GM23338 (cell line): ENCODE results near the gene S100PBP. TPM values are rescaled to one million over a fixed set of nuclear protein-coding genes. Genes with fewer than 3 reads are reported as not detected.

Experiments
- ATAC-seq: fragments of 200-7000 bp; cut with Tn5 transposase; 3 replicates; pipeline ENCODE4 v1.9.1; 2020
- DNase-seq: peaks from one replicate; pipeline ENCODE4 v3.0.0-alpha.2; 2015; ENCODE audit warnings: low spot score
- H2AFZ ChIP-seq: fragments of 200-600 bp; sonication (generic); 2 replicates; pipeline ENCODE4 v1.8.0; 2016; ENCODE audit warnings: antibody characterized with exemption, mild to moderate bottlenecking, moderate library complexity
- H3F3A ChIP-seq: fragments of 200-600 bp; sonication (generic); replicated peaks from 2 replicates; pipeline ENCODE4 v1.8.0; 2017; ENCODE audit warnings: antibody characterized with exemption, mixed run types, low read depth
- H3K27ac ChIP-seq: fragments of 200-600 bp; sonication (generic); 2 replicates; pipeline ENCODE4 v1.6.1; 2016; ENCODE audit warnings: low read depth
- H3K27me3 ChIP-seq: fragments of 200-600 bp; sonication (generic); 2 replicates; pipeline ENCODE4 v1.8.0; 2016; ENCODE audit warnings: mild to moderate bottlenecking, mixed run types, moderate library complexity; ENCODE audit not compliant: insufficient read depth
- H3K36me3 ChIP-seq: fragments of 200-600 bp; sonication (generic); 2 replicates; pipeline ENCODE4 v1.8.0; 2016; ENCODE audit warnings: mild to moderate bottlenecking; ENCODE audit not compliant: insufficient read depth
- H3K4me1 ChIP-seq: fragments of 200-600 bp; sonication (generic); 2 replicates; pipeline ENCODE4 v1.8.0; 2016; ENCODE audit warnings: mild to moderate bottlenecking, moderate library complexity; ENCODE audit not compliant: insufficient read depth
- H3K4me2 ChIP-seq: fragments of 200-600 bp; sonication (generic); 2 replicates; pipeline ENCODE4 v1.7.1; 2017; ENCODE audit warnings: mixed run types
- H3K4me3 ChIP-seq: fragments of 200-600 bp; sonication (generic); 2 replicates; pipeline ENCODE4 v1.6.1; 2016; ENCODE audit warnings: mixed run types
- H3K79me2 ChIP-seq: fragments of 200-600 bp; sonication (generic); replicated peaks from 2 replicates; pipeline ENCODE4 v1.8.0; 2017; ENCODE audit warnings: mild to moderate bottlenecking; ENCODE audit not compliant: insufficient read depth
- H3K9me2 ChIP-seq: fragments of 200-600 bp; sonication (generic); 2 replicates; pipeline ENCODE4 v1.8.0; 2017; ENCODE audit not compliant: insufficient read depth
- H4K20me1 ChIP-seq: fragments of 200-600 bp; sonication (generic); replicated peaks from 2 replicates; pipeline ENCODE4 v1.8.0; 2017; ENCODE audit warnings: mild to moderate bottlenecking; ENCODE audit not compliant: insufficient read depth
- H3K27ac Mint-ChIP-seq: 2 replicates; pipeline ENCODE4 v1.8.0; 2020; ENCODE audit warnings: inconsistent platforms, mild to moderate bottlenecking, moderate library complexity, mixed read lengths
- H3K27me3 Mint-ChIP-seq: 3 replicates; pipeline ENCODE4 v1.8.0; 2022; ENCODE audit warnings: low read depth, mild to moderate bottlenecking, moderate library complexity, mixed read lengths, inconsistent platforms; ENCODE audit not compliant: insufficient read depth, poor library complexity
- H3K36me3 Mint-ChIP-seq: 3 replicates; pipeline ENCODE4 v1.8.0; 2021; ENCODE audit warnings: low read depth, mild to moderate bottlenecking, inconsistent platforms, moderate library complexity, mixed read lengths
- H3K4me1 Mint-ChIP-seq: 3 replicates; pipeline ENCODE4 v1.8.0; 2020; ENCODE audit warnings: mild to moderate bottlenecking, inconsistent platforms, mixed read lengths
- H3K4me3 Mint-ChIP-seq: 3 replicates; pipeline ENCODE4 v1.8.0; 2021; ENCODE audit warnings: moderate library complexity, mild to moderate bottlenecking, inconsistent platforms, mixed read lengths
- H3K9me3 Mint-ChIP-seq: 3 replicates; pipeline ENCODE4 v1.8.0; 2020; ENCODE audit warnings: moderate library complexity, mild to moderate bottlenecking, inconsistent platforms, mixed read lengths
- EZH2phosphoT487 ChIP-seq: fragments of 200-600 bp; sonication (generic); IDR thresholded peaks from one replicate; pipeline ENCODE4 v1.8.1; 2018; ENCODE audit warnings: antibody characterized with exemption; ENCODE audit not compliant: unreplicated experiment
- NANOG ChIP-seq: IDR thresholded peaks from 2 replicates; pipeline ENCODE4 v1.6.1; 2016; ENCODE audit warnings: antibody characterized with exemption, borderline replicate concordance
- ZNF331 ChIP-seq: fragments of 250-450 bp; sonication (Bioruptor Pico); IDR thresholded peaks from 2 replicates; pipeline ENCODE4 v1.5.0; 2020; ENCODE audit warnings: low read depth, mild to moderate bottlenecking, moderate library complexity
- polyA plus RNA-seq: library from polyadenylated mRNA; unstranded; fragments of >200 nt; fragmentation: Nextera tagmentation; extraction: Ambion mirVana; gene quantifications from 2 replicates; pipeline ENCODE4 v1.2.1, GENCODE V29; 2016
- total RNA-seq: library from RNA; depleted of rRNA; stranded (reverse); fragments of >200 nt; shearing (Covaris generic); gene quantifications from 2 replicates; pipeline ENCODE4 v1.2.3, GENCODE V29; 2014
- TF ChIP-seq, protein P1 (sequence below): fragments of 250-450 bp; sonication (Bioruptor Pico); IDR thresholded peaks from 2 replicates; pipeline ENCODE4 v1.5.0; 2020; ENCODE audit warnings: mild to moderate bottlenecking, moderate library complexity
- TF ChIP-seq, protein P2 (sequence below): IDR thresholded peaks from 2 replicates; pipeline ENCODE4 v1.6.1; 2016; ENCODE audit warnings: antibody characterized with exemption

Gene S100PBP
- total and polyA plus RNA-seq, 2 experiments from 2014 or later: 30.6 to 65.2 TPM

DNA sequence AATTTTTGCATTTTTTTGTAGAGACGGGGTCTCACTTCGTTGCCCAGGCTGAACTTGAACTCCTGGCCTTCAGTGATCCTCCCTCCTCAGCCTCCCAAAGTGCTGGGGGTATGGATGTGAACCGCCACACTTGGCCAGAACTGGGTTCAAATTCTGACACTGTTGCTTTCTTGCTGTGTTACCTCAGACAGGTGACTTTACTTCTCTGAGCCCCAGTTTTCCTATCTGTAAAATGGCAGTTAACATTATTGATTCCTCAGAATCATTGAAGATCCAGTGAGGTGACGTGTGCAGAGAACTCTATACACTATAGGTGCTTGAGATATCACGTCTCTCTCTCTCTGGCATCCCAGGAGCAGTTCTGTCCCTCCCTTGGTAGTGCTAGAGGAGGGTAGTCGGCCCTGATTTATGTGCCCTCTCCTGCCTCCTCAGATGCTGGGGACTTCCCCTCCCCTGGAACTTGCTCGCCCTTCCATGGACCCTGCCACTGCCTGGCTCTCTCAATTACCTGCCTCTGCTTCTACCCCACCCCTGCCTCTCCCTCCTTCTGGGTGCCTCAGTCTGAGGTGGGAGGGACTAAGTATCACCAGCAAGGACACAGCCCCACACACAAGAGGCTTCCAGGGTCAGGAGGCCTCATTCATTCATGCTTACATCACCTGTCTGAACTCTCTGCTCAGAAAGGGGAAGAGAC is 66.0 kb downstream of the S100PBP start:
- H3K4me2 ChIP-seq: no peak overlapping the region
- H4K20me1 ChIP-seq: peaks cover 6% of the 10 kb centered on the region; the same call in 1 of the 2 replicates
- no peaks in the 10 kb centered on the region for H3K9me2 ChIP-seq
- H2AFZ ChIP-seq: no peak overlapping the region
- no peak overlapping the region for H3K4me3 ChIP-seq
- TF ChIP-seq NANOG (no peak), EZH2phosphoT487 (no peak), ZNF331 (CRISPR knock-in tag) (no peak)
- TF ChIP-seq, protein P1, sequence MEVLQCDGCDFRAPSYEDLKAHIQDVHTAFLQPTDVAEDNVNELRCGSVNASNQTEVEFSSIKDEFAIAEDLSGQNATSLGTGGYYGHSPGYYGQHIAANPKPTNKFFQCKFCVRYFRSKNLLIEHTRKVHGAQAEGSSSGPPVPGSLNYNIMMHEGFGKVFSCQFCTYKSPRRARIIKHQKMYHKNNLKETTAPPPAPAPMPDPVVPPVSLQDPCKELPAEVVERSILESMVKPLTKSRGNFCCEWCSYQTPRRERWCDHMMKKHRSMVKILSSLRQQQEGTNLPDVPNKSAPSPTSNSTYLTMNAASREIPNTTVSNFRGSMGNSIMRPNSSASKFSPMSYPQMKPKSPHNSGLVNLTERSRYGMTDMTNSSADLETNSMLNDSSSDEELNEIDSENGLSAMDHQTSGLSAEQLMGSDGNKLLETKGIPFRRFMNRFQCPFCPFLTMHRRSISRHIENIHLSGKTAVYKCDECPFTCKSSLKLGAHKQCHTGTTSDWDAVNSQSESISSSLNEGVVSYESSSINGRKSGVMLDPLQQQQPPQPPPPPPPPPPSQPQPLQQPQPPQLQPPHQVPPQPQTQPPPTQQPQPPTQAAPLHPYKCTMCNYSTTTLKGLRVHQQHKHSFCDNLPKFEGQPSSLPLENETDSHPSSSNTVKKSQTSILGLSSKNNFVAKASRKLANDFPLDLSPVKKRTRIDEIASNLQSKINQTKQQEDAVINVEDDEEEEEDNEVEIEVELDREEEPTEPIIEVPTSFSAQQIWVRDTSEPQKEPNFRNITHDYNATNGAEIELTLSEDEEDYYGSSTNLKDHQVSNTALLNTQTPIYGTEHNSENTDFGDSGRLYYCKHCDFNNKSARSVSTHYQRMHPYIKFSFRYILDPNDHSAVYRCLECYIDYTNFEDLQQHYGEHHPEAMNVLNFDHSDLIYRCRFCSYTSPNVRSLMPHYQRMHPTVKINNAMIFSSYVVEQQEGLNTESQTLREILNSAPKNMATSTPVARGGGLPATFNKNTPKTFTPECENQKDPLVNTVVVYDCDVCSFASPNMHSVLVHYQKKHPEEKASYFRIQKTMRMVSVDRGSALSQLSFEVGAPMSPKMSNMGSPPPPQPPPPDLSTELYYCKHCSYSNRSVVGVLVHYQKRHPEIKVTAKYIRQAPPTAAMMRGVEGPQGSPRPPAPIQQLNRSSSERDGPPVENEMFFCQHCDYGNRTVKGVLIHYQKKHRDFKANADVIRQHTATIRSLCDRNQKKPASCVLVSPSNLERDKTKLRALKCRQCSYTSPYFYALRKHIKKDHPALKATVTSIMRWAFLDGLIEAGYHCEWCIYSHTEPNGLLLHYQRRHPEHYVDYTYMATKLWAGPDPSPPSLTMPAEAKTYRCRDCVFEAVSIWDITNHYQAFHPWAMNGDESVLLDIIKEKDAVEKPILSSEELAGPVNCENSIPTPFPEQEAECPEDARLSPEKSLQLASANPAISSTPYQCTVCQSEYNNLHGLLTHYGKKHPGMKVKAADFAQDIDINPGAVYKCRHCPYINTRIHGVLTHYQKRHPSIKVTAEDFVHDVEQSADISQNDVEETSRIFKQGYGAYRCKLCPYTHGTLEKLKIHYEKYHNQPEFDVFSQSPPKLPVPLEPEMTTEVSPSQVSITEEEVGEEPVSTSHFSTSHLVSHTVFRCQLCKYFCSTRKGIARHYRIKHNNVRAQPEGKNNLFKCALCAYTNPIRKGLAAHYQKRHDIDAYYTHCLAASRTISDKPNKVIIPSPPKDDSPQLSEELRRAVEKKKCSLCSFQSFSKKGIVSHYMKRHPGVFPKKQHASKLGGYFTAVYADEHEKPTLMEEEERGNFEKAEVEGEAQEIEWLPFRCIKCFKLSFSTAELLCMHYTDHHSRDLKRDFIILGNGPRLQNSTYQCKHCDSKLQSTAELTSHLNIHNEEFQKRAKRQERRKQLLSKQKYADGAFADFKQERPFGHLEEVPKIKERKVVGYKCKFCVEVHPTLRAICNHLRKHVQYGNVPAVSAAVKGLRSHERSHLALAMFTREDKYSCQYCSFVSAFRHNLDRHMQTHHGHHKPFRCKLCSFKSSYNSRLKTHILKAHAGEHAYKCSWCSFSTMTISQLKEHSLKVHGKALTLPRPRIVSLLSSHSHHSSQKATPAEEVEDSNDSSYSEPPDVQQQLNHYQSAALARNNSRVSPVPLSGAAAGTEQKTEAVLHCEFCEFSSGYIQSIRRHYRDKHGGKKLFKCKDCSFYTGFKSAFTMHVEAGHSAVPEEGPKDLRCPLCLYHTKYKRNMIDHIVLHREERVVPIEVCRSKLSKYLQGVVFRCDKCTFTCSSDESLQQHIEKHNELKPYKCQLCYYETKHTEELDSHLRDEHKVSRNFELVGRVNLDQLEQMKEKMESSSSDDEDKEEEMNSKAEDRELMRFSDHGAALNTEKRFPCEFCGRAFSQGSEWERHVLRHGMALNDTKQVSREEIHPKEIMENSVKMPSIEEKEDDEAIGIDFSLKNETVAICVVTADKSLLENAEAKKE (CRISPR knock-in tag): no peak
- TF ChIP-seq, protein P2, sequence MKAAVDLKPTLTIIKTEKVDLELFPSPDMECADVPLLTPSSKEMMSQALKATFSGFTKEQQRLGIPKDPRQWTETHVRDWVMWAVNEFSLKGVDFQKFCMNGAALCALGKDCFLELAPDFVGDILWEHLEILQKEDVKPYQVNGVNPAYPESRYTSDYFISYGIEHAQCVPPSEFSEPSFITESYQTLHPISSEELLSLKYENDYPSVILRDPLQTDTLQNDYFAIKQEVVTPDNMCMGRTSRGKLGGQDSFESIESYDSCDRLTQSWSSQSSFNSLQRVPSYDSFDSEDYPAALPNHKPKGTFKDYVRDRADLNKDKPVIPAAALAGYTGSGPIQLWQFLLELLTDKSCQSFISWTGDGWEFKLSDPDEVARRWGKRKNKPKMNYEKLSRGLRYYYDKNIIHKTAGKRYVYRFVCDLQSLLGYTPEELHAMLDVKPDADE: no peak
- DNase-seq (no peak), ATAC-seq (no peak)
- no peaks in the 10 kb centered on the region; the same call in 2 of the 3 replicates for H3K36me3 Mint-ChIP-seq
- H3K4me1 Mint-ChIP-seq: peaks cover 20% of the 10 kb centered on the region
- H3K27ac ChIP-seq: no peak overlapping the region
- H3K4me1 ChIP-seq: peaks cover 15% of the 10 kb centered on the region
- no peaks in the 10 kb centered on the region for H3K79me2 ChIP-seq
- no peak overlapping the region for H3K4me3 Mint-ChIP-seq
- no peaks in the 10 kb centered on the region for H3K36me3 ChIP-seq
- H3K27me3 Mint-ChIP-seq: peaks cover 27% of the 10 kb centered on the region
- peaks cover 33% of the 10 kb centered on the region for H3K27me3 ChIP-seq
- no peaks in the 10 kb centered on the region for H3K9me3 Mint-ChIP-seq
- H3K27ac Mint-ChIP-seq: no peak overlapping the region
- H3F3A ChIP-seq: no peaks in the 10 kb centered on the region
